HG03097 (cell line): ENCODE measurements around the gene FRYL.
"Not testable (repeated sequence)": the region's sequence is repeated elsewhere in the genome, so short reads cannot be mapped to it uniquely, and the experiment has no call there.

Experiments used
- ATAC-seq: cut with Tn5 transposase; IDR thresholded peaks from one replicate; pipeline ENCODE4 v1.9.1; 2021; ENCODE audit not compliant: unreplicated experiment, low FRiP score

The FRYL gene

GRCh38 chr4:48752246-48752645, 27.8 kb downstream of the FRYL start:
- ATAC-seq = no peak

DNA sequence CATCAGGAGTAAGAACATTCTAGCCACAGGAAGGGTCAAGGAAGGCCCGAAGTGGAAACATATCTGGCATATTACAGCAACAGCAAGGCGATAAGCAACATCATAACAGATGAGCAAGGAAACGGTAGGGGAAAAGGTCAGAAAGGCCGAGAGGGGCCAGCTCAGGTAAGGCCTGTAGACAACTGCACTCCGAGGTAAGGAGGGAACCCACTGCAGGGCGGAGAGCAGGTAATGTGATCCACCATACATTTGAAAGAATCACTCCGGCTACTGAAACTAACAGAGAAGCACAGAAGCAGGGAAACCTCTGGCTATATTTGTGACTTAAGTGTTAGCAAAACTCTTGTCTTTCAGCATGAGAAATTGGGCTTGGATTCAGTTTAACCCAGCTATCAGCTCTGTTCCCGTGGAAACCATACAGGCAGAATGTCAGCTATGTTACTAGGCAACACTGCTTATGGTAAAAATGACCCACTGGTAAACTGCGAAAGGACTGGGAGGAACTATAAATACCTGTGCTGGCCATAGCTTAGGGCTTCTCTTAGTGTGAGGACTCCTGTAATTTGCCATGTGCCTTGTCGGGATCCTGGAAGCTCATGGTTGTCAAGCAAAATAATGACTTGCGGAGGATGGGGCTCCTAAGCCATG, 31.0 kb downstream of the FRYL start:
- ATAC-seq = no peak

DNA sequence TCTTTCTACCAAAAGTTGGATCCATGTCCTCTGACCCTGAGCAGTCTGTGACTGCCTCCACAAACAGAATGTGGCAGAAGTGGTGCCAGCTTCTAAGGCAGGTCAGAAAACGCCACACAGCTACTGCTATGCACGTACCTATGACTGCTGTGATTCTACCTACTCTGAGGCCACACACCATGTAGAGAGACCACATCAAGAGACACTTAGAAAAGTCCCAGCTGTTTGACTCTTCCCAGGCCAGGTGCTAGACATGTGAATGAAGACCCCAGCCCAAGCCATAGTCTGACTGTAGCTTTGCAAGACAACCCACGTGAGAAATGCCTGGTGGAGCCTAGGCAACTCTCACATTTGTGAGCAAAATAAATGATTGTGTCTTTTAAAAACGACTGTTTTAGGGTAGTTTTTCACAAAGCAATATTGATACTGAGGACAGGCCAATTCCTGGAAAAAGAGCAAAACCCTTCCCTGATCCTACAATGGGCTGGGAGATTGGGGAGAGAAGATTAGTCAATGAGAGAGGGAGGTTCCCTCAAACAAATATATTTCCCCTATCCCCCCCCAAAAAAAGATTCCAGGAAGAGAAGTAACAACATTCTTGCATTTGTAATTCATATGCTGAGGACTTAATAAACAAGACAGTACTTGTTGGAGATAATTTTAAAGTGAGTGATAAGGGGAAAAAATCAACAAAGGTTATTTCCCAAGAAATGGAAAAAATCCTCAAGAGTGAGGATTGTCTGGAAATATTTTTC, 33.3 kb downstream of the FRYL start:
- ATAC-seq = no peak

DNA sequence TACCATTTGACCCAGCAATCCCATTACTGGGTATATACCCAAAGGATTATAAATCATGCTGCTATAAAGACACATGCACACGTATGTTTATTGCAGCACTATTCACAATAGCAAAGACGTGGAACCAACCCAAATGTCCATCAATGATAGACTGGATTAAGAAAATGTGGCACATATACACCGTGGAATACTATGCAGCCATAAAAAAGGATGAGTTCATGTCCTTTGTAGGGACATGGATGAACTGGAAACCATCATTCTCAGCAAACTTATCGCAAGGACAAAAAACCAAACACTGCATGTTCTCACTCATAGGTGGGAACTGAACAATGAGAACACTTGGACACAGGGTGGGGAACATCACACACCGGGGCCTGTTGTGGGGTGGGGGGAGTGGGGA, 34.9 kb downstream of the FRYL start:
- not testable (repeated sequence) for ATAC-seq

GRCh38 chr4:48742412-48742811, 37.7 kb downstream of the FRYL start:
- ATAC-seq = no peak

DNA sequence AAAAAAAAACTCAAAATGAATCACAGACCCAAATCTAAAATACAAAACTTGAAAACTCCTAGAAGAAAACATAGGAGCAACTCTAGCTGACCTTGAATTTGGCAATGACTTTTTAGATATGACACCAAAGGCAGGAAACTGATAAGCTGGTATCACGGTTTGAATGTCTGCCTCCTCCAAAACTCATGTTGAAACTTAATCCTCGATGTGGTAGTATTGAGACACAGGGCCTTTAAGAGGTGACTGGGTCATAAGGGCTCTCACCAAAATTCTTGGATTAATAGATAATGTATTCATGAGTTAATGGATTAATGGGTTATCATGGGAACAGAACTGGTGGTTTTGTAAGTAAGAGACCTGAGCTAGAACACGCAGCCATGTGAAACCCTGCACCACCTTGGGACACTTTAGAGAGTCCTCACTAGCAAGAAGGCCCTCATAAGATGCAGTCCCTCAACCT, 40.5 kb downstream of the FRYL start:
- peak; percentile 78 for ATAC-seq

DNA sequence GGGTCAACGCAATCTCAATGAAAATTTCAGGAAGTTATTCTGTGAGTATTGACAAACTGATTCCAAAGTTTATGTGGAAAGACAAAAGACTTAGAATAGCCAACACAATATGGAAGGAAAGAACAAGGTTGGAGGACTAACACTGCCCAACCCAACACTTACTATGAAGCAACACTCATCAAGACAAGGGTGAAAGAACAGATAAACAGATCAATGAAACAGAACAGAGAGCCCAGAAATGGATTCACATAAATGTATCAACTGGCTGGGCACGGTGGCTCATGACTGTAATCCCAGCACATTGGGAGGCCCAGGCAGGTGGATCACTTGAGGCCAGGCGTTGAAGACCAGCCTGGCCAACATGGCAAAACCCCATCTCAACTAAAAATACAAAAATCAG, 41.2 kb downstream of the FRYL start:
- no peak for ATAC-seq

DNA sequence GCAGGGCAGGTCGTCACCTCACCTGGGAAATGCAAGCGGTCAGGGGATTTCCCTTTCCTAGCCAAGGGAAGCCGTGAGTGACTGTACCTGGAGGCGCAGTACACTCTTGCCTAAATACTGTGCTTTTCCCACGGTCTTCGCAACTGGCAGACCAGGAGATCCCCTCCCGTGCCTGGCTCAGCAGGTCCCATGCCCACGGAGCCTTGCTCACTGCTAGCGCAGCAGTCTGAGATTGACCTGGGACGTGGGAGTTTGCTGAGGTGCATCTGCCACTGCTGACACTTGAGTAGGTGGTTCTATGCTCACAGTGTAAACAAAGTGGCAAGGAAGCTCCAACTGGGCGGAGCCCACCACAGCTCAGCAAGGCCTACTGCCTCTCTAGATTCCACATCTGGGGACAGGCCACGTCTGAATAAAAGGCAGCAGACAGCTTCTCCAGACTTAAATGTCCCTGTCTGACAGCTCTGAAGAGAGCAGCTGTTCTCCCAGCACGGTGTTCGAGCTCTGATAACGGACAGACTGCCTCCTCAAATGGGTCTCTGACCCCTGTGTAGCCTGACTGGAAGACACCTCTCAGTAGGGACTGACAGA, 51.1 kb downstream of the FRYL start:
- ATAC-seq = not testable (repeated sequence)

GRCh38 chr4:48727666-48728459, 52.2 kb downstream of the FRYL start:
- no peak for ATAC-seq

DNA sequence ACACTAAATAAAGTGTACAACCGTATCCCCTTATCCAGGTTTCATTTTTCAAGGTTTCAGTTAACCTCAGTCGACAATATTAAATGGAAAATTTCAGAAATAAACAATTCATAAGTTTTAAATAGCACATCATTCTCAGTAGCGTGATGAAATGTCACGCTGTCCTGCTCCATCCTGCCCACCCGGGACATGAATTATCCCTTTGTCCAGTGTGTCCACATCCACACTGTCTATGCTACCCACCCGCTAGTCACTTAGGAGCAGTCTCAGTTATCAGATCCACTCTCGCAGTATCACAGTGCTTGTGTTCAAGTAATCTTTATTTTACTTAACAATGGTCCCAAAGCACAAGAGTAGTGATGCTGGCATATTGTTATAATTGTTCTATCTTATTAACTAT, 54.7 kb downstream of the FRYL start:
- ATAC-seq = no peak

- ATAC-seq = no peak
These were observed 57.3 kb downstream of the FRYL start for GRCh38 chr4:48722509-48723446.

- ATAC-seq = no peak
These were observed 59.6 kb downstream of the FRYL start for GRCh38 chr4:48720459-48720858.

DNA sequence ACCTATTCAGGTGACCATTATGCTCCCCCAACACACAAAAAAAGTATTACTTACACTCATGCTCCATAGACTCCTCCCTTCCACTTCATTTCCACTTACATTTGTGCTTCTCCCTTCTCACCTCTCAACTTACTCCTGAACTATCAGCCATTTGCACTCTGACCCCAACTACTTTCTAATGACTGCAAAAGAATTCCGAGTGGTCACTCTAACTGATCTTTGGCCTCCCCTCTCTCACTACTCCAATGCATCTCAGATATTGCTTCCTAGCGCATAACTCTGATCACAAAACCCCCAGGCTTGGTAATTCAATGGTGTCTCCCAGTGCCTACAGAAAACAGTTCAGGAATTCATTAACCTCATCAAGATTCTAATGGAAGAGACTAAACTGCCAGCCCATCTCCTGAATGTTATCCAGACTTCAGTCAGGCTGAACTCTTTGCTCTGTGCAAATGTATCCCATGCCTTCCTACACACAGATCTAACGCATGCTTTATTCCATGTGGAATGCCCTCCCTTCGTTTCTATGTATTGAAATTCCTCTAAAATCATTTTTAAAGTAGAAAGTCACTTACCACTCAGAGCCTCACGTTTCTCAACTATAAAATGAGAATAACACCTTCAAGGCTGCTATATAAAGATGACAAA, 61.1 kb downstream of the FRYL start:
- no peak for ATAC-seq

DNA sequence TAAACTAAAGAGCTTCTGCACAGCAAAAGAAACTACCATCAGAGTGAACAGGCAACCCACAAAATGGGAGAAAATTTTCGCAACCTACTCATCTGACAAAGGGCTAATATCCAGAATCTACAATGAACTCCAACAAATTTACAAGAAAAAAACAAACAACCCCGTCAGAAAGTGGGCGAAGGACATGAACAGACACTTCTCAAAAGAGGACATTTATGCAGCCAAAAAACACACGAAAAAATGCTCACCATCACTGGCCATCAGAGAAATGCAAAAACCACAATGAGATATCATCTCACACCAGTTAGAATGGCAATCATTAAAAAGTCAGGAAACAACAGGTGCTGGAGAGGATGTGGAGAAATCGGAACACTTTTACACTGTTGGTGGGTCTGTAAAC, 63.8 kb downstream of the FRYL start:
- ATAC-seq = not testable (repeated sequence)

GRCh38 chr4:48710446-48711209, 69.5 kb downstream of the FRYL start:
- ATAC-seq = no peak

DNA sequence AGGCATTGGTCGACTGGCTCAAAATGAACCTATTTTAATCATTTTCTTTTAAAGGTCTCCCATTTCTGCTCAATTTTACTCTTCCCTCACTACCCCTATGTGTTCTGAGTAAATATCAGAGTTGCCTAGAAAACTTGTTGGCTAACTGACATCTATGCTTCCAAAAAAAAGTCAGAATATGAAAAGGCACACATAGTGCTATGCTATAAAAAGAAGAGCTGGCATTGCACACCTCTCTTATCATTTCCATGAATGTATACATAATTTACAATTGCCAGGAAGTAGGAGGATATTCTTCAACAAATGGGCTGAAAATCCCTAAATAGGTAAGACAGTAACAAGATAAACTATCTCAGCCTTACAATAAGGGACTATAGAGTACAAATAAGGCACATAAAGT, 70.2 kb downstream of the FRYL start:
- ATAC-seq = no peak

DNA sequence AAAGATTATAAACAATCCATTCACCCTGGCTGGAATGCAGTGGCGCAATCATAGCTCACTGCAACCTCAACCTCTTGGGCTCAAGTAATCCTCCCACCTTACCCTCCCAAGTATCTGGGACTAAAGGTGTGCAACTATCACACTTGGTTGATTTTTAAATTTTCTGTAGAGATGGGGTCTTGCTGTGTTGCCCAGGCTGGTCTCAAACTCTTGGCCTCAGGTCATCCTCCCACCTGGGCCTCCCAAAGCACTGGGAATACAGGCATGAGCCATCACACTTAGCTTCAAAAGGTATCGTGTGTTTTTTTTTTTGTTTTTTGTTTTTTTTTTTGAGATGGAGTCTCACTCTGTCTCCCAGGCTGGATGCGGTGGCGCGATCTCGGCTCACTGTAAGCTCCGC, 71.5 kb downstream of the FRYL start:
- ATAC-seq = no peak

- no peak for ATAC-seq
These were observed 73.3 kb downstream of the FRYL start for GRCh38 chr4:48706736-48707135.

DNA sequence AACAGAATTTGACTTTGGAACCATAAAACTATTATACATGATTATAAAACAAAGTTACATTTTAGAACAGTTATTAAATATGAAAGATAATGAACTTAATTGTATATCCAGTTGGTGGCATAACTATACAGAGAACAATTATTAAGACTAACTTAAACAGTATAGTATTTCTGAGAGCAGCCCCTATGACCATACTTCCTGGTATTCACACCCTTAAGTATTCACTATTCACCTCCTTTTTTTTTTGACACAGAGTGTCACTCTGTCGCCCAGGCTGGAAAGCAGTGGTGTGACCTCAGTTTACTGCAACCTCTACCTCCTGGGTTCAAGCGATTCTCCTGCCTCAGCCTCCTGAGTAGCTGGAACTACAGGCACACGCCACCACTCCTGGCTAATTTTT, 74.5 kb downstream of the FRYL start:
- no peak for ATAC-seq
